ENCODE results near the gene RTP3.

GRCh38 chr3:46505953-46506352 is 8.2 kb downstream of the RTP3 start:
- TF ChIP-seq POLR2AphosphoS5 (IDR thresholded peaks at IDR 0.05; ENCODE audit: low read depth) = no peak
- TF ChIP-seq CTCF (conservative IDR thresholded peaks at IDR 0.05; ENCODE audit: low read depth in 2 of 2) = no peak
- no peak for TF ChIP-seq EZH2phosphoT487 (IDR thresholded peaks at IDR 0.05; ENCODE audit: unreplicated experiment)
- no peak for TF ChIP-seq EZH2 (IDR thresholded peaks at IDR 0.05; ENCODE audit: low read depth, unreplicated experiment)

All from GM23338 (cell line).